PC-3 (cell line): ENCODE results near the gene DTNB.

Source experiments
- EZH2 ChIP-seq: fragments of 300-600 bp; sonication (generic); IDR thresholded peaks from one replicate; pipeline ENCODE4 v1.6.1; 2017; ENCODE audit warnings: antibody characterized with exemption, mild to moderate bottlenecking, low read length; ENCODE audit not compliant: unreplicated experiment
- EZH2phosphoT487 ChIP-seq: fragments of 300-600 bp; sonication (generic); IDR thresholded peaks from 2 replicates; pipeline ENCODE4 v1.6.1; 2018; ENCODE audit warnings: mild to moderate bottlenecking, antibody characterized with exemption, low read length, borderline replicate concordance
- TF ChIP-seq, protein P1 (sequence below): fragments of 300-600 bp; sonication (generic); conservative IDR thresholded peaks from 2 replicates; pipeline ENCODE4 v1.5.1; 2017; ENCODE audit warnings: antibody characterized with exemption, low read depth, mild to moderate bottlenecking, low read length

DNA sequence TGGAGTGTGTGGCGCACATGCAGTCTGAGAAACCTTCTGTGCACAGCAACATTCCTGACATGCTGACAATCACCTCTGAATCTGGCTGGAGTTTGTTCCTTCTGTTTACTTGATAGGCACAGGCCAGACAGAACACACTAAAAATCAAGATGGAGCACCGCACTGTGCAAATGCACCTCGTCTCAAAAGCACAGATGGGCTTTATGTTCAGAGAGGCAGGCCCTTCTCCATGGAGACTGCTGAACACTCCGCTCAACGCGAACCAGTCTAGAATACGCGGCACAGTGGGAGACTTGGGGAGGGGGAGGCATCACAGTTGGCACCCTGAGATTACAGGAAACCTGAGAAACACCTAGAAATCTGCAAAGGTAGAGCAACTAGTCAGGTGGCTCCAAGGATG lies 273.2 kb downstream of the DTNB start:
- TF ChIP-seq, protein P1, sequence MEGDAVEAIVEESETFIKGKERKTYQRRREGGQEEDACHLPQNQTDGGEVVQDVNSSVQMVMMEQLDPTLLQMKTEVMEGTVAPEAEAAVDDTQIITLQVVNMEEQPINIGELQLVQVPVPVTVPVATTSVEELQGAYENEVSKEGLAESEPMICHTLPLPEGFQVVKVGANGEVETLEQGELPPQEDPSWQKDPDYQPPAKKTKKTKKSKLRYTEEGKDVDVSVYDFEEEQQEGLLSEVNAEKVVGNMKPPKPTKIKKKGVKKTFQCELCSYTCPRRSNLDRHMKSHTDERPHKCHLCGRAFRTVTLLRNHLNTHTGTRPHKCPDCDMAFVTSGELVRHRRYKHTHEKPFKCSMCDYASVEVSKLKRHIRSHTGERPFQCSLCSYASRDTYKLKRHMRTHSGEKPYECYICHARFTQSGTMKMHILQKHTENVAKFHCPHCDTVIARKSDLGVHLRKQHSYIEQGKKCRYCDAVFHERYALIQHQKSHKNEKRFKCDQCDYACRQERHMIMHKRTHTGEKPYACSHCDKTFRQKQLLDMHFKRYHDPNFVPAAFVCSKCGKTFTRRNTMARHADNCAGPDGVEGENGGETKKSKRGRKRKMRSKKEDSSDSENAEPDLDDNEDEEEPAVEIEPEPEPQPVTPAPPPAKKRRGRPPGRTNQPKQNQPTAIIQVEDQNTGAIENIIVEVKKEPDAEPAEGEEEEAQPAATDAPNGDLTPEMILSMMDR = no peak
- no peak for TF ChIP-seq EZH2phosphoT487
- no peak for TF ChIP-seq EZH2
